ENCODE measurements around the gene C6orf120. TPM values are rescaled to one million over a fixed set of nuclear protein-coding genes. Genes with fewer than 3 reads are reported as not detected.

The C6orf120 gene
- total and polyA plus RNA-seq, 2 of the 13 experiments (the other 11 are each of a cell fraction or from before 2014, with no cell fraction given), result 21.7 to 29.9 TPM

GRCh38 chr6:169724494-169725124 is 22.7 kb downstream of the C6orf120 start, which contains the start of gene PHF10 (continued):
- TF ChIP-seq, protein P1, sequence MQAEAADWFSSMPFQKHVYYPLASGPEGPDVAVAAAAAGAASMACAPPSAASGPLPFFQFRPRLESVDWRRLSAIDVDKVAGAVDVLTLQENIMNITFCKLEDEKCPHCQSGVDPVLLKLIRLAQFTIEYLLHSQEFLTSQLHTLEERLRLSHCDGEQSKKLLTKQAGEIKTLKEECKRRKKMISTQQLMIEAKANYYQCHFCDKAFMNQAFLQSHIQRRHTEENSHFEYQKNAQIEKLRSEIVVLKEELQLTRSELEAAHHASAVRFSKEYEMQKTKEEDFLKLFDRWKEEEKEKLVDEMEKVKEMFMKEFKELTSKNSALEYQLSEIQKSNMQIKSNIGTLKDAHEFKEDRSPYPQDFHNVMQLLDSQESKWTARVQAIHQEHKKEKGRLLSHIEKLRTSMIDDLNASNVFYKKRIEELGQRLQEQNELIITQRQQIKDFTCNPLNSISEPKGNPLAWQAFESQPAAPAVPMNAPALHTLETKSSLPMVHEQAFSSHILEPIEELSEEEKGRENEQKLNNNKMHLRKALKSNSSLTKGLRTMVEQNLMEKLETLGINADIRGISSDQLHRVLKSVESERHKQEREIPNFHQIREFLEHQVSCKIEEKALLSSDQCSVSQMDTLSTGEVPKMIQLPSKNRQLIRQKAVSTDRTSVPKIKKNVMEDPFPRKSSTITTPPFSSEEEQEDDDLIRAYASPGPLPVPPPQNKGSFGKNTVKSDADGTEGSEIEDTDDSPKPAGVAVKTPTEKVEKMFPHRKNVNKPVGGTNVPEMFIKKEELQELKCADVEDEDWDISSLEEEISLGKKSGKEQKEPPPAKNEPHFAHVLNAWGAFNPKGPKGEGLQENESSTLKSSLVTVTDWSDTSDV (CRISPR knock-in tag; IDR thresholded peaks at IDR 0.05), result peak; percentile 69; the same call in 1 of the 2 replicates
- TF ChIP-seq BRF2 (CRISPR knock-in tag; IDR thresholded peaks at IDR 0.05) (peak; percentile 79; the same call in 1 of the 2 replicates), POGZ (CRISPR knock-in tag; IDR thresholded peaks at IDR 0.05) (peak; percentile 76), ASH2L (IDR thresholded peaks at IDR 0.05; ENCODE audit: insufficient read length, low read depth, low read length) (no peak), HDAC2 (CRISPR knock-in tag; IDR thresholded peaks at IDR 0.05) (0 out of 2 replicates have a peak, but pooled peaks have one; percentile 21), HMGA1 (CRISPR knock-in tag; conservative IDR thresholded peaks at IDR 0.05) (no peak), TOE1 (CRISPR knock-in tag; IDR thresholded peaks at IDR 0.05) (0 out of 2 replicates have a peak, but pooled peaks have one; percentile 74), ZNF33A (CRISPR knock-in tag; IDR thresholded peaks at IDR 0.05; ENCODE audit: borderline replicate concordance) (0 out of 2 replicates have a peak, but pooled peaks have one; percentile 72), ZNF530 (CRISPR knock-in tag; IDR thresholded peaks at IDR 0.05; ENCODE audit: low read depth) (no peak), NFATC3 (CRISPR knock-in tag; IDR thresholded peaks at IDR 0.05) (peak; percentile 76; the same call in 1 of the 2 replicates), ZNF296 (CRISPR knock-in tag; conservative IDR thresholded peaks at IDR 0.05) (no peak; the same call in 1 of the 2 replicates), ARNTL (CRISPR knock-in tag; IDR thresholded peaks at IDR 0.05) (peak; percentile 58; the same call in 1 of the 2 replicates), ZNF124 (CRISPR knock-in tag; IDR thresholded peaks at IDR 0.05) (peak; percentile 56; the same call in 1 of the 2 replicates), REPIN1 (CRISPR knock-in tag; IDR thresholded peaks at IDR 0.05; ENCODE audit: borderline replicate concordance, low read depth) (peak; percentile 83), ZNF484 (CRISPR knock-in tag; IDR thresholded peaks at IDR 0.05; ENCODE audit: borderline replicate concordance, low read depth) (peak; percentile 87), SRSF9 (IDR thresholded peaks at IDR 0.05; ENCODE audit: borderline replicate concordance, insufficient read depth, low read depth, low read length, poor library complexity, severe bottlenecking) (no peak), ZNF414 (CRISPR knock-in tag; IDR thresholded peaks at IDR 0.05) (peak; percentile 88), KDM5A (IDR thresholded peaks at IDR 0.05; ENCODE audit: borderline replicate concordance, low read length) (no peak; the same call in 1 of the 2 replicates)
- TF ChIP-seq, protein P2, sequence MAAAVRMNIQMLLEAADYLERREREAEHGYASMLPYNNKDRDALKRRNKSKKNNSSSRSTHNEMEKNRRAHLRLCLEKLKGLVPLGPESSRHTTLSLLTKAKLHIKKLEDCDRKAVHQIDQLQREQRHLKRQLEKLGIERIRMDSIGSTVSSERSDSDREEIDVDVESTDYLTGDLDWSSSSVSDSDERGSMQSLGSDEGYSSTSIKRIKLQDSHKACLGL (CRISPR knock-in tag; IDR thresholded peaks at IDR 0.05), result peak; percentile 96
- TF ChIP-seq, protein P3, sequence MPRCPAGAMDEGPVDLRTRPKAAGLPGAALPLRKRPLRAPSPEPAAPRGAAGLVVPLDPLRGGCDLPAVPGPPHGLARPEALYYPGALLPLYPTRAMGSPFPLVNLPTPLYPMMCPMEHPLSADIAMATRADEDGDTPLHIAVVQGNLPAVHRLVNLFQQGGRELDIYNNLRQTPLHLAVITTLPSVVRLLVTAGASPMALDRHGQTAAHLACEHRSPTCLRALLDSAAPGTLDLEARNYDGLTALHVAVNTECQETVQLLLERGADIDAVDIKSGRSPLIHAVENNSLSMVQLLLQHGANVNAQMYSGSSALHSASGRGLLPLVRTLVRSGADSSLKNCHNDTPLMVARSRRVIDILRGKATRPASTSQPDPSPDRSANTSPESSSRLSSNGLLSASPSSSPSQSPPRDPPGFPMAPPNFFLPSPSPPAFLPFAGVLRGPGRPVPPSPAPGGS (CRISPR knock-in tag; IDR thresholded peaks at IDR 0.05), result no peak; the same call in 1 of the 2 replicates
- TF ChIP-seq, protein P4, sequence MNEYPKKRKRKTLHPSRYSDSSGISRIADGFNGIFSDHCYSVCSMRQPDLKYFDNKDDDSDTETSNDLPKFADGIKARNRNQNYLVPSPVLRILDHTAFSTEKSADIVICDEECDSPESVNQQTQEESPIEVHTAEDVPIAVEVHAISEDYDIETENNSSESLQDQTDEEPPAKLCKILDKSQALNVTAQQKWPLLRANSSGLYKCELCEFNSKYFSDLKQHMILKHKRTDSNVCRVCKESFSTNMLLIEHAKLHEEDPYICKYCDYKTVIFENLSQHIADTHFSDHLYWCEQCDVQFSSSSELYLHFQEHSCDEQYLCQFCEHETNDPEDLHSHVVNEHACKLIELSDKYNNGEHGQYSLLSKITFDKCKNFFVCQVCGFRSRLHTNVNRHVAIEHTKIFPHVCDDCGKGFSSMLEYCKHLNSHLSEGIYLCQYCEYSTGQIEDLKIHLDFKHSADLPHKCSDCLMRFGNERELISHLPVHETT (CRISPR knock-in tag; conservative IDR thresholded peaks at IDR 0.05), result no peak; the same call in 1 of the 2 replicates
